OCI-LY3 (cell line): ENCODE results near the gene LRP1B.

Source experiments
- EZH2phosphoT487 ChIP-seq: fragments of 200-600 bp; shearing (Covaris generic); IDR thresholded peaks from 2 replicates; pipeline ENCODE4 v1.6.1; 2018; ENCODE audit warnings: antibody characterized with exemption, mixed run types, low read depth
- TF ChIP-seq, protein P1 (sequence below): fragments of 200-600, 300-600 bp; sonication (generic); IDR thresholded peaks from 2 replicates; pipeline ENCODE4 v1.5.1; 2014; ENCODE audit warnings: antibody characterized with exemption, low read length, low read depth

DNA sequence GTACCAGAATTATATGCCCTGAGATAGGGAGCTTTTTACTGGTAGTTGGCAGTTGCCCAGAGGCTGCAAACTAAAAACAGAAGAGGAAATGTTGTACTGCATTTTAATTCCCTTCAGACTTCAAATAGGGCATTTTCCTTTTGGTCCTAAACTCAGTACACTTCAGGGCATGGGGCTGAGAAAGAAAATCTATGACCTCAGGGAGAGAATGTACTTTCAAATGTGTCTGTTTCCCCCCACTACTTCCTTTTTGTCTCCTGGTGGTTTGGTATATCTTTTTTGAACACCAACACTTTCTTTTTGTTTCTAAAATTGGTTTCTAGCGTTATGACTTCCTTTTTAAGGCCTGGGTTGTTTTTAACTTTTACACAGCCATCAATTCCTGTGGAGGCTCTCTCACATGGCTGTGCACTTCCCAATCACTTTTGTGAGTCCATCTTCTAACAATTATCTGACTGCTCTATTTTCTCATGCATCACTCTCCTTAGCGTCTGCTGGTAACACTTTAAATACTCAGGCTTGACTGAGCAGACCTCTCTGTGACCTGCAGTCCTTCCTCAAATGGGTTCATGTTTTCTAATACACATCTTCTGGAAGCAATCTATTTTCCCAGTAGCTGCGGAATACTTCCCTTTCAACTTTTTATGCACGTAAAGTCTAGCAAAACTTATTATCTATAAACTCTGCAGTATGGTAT, 596.0 kb downstream of the LRP1B start:
- TF ChIP-seq, protein P1, sequence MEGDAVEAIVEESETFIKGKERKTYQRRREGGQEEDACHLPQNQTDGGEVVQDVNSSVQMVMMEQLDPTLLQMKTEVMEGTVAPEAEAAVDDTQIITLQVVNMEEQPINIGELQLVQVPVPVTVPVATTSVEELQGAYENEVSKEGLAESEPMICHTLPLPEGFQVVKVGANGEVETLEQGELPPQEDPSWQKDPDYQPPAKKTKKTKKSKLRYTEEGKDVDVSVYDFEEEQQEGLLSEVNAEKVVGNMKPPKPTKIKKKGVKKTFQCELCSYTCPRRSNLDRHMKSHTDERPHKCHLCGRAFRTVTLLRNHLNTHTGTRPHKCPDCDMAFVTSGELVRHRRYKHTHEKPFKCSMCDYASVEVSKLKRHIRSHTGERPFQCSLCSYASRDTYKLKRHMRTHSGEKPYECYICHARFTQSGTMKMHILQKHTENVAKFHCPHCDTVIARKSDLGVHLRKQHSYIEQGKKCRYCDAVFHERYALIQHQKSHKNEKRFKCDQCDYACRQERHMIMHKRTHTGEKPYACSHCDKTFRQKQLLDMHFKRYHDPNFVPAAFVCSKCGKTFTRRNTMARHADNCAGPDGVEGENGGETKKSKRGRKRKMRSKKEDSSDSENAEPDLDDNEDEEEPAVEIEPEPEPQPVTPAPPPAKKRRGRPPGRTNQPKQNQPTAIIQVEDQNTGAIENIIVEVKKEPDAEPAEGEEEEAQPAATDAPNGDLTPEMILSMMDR: no peak
- TF ChIP-seq EZH2phosphoT487: no peak
